GM13976 (cell line): Measurements from ENCODE around the gene RAPSN.
"Not testable (repeated sequence)": the region's sequence is repeated elsewhere in the genome, so short reads cannot be mapped to it uniquely, and the experiment has no call there.

Experiments used
- DNase-seq: peaks from one replicate; pipeline ENCODE4 v3.0.0; 2012; ENCODE audit warnings: low spot score
- in situ Hi-C: fragments of 300-500 bp; cut with MboI; formaldehyde crosslinking; loops from one replicate; pipeline ENCODE4 v1.12.0; 2022; ENCODE audit warnings: low sequenced_read_pairs, mixed read lengths, inconsistent platforms; ENCODE audit not compliant: unreplicated experiment
- TF ChIP-seq, protein P1 (sequence below): IDR thresholded peaks from 2 replicates; pipeline ENCODE4 v1.5.1; 2012; ENCODE audit warnings: borderline replicate concordance, mild to moderate bottlenecking; ENCODE audit not compliant: insufficient read depth; ENCODE audit errors: extremely low read depth, missing control alignments, control extremely low read depth

The RAPSN gene

DNA sequence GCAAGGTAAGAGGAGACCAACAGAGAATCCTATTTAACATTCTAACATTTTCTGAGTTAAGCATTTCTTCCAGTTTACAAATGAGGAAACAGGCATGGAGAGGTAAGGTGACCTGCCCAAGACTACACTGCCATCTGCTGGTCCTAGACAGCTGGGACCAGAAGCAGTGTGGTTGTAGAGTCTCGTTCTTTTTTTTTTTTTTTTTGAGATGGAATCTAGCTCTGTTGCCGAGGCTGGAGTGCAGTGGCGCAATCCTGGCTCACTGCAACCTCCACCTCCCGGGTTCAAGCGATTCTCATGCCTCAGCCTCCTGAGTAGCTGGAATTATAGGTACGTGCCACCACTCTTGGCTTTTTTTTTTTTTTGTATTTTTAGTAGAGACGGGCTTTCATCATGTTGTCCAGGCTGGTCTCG lies 5.3 kb upstream of the RAPSN start:
- TF ChIP-seq, protein P1, sequence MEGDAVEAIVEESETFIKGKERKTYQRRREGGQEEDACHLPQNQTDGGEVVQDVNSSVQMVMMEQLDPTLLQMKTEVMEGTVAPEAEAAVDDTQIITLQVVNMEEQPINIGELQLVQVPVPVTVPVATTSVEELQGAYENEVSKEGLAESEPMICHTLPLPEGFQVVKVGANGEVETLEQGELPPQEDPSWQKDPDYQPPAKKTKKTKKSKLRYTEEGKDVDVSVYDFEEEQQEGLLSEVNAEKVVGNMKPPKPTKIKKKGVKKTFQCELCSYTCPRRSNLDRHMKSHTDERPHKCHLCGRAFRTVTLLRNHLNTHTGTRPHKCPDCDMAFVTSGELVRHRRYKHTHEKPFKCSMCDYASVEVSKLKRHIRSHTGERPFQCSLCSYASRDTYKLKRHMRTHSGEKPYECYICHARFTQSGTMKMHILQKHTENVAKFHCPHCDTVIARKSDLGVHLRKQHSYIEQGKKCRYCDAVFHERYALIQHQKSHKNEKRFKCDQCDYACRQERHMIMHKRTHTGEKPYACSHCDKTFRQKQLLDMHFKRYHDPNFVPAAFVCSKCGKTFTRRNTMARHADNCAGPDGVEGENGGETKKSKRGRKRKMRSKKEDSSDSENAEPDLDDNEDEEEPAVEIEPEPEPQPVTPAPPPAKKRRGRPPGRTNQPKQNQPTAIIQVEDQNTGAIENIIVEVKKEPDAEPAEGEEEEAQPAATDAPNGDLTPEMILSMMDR: peak; percentile 75
- in situ Hi-C loops: not testable (repeated sequence)
- peak; percentile 82 for DNase-seq

DNA sequence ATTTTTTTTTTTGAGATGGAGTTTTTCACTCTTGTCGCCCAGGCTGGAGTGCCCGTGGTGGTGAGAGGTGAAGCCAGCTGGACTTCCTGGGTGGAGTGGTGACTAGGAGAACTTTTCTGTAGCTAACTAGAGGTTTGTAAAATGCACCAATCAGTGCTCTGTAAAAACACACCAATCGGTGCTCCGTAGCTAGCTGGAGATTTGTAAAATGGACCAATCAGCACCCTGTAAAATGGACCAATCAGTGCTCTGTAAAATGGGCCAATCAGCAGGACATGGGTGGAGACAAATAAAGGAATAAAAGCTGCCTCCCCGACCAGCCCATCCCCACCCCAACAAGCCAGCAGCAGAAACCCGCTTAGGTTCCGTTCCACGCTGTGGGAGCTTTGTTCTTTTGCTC lies 4.4 kb upstream of the RAPSN start:
- no peak for DNase-seq
- TF ChIP-seq, protein P1: no peak
- in situ Hi-C loops: no loop called here

DNA sequence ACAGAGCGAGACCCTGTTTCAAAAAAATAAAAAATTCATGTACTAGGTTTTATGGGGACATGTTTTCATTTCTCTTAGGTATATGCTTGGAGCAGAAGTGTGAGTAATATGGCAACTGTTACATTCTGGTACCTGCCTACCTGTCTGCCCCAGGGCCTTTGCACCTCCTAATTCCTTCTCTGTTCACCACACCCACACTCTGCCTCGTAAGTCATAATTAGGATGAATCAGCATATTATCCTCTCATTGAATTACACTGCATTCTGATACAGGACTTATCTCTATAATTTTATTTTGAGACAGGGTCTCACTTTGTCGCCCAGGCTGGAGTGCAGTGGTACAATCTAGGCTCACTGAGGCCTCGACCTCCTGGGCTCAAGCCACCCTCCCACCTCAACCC lies 3.1 kb upstream of the RAPSN start:
- in situ Hi-C loops: no loop called here
- TF ChIP-seq, protein P1: no peak
- DNase-seq: no peak

DNA sequence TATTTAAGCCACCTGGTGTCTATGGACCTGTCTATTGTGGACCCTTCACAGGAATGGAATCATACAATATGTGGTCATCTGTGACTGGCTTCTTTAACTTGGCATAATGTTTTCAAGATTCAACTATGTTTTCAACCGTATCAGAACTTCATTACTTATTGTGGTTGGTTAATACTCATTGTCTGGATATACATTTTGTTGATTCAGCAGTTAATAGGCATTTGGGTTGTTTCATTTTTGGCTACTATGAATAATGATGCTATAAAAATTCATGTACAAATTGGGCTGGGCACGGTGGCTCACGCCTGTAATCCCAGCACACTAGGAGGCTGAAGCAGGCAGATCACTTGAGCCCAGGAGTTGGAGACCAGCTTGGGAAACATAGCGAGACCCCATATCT lies 2.5 kb upstream of the RAPSN start:
- in situ Hi-C loops: no loop called here

DNA sequence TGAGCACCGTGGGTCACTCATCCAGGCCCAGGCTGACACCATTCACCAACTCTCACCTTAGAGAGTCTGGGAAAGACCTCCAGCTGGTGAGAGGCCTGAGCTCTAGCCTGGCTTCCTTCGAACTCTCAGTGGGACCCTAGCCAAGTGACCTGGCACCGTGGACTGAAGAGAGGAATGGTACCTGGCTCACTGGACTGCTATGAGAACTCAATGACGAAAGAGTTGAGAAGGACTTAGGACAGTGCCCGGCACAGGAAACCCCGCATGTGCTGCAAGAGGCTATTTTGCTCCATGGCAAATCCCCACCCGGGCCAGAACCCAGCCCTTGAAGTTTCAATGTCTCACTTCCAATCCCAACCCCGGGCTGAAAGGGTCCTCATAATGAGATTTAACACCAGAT lies 605 bp upstream of the RAPSN start:
- DNase-seq: no peak
- TF ChIP-seq, protein P1: no peak
- in situ Hi-C loops: no loop called here

More for the DNA sequence above, 2.5 kb upstream of the RAPSN start:
- TF ChIP-seq, protein P1: no peak
- no peak for DNase-seq

DNA sequence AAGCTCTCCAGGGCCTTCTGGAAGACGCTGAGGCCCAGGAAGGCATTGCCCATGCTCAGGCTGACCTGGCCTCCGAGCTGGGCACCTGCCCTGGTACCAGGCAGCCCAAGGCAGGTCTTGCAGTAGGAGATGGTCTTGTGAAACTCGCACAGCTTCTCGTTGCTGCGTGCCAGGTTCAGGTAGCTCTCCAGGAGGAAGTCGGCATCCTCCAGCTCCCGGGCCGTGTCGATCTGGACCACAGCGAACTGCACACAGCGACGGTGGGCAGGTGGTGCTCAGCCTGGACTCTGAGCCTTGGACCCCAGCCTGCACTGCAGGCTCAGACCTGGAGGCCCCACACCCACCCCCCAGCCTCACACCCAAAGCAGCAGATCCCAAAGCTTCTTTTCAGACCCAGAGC lies 1.0 kb downstream of the RAPSN start:
- in situ Hi-C loops: no loop called here
- TF ChIP-seq, protein P1: no peak

DNA sequence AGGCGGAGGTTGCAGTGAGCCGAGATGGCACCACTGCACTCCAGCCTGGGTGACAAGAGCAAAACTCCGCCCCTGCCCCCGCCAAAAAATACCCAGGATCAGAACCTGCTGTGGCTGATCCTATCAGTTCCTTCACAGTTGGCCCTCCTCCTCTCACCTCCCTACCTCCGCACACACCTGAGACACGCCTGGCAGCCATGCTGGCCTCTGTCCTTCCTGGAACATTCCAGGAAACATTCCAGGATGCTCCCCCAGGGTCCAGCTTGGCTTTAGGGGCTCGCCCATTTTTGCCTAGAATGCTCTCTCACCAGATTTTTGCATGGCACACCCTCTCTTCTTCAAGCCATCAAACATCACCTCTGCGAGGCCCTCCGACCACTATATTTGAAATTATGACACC lies 2.1 kb downstream of the RAPSN start:
- TF ChIP-seq, protein P1: no peak
- in situ Hi-C loops: no loop called here

More for the DNA sequence above, 1.0 kb downstream of the RAPSN start:
- no peak for DNase-seq

More for the DNA sequence above, 2.1 kb downstream of the RAPSN start:
- no peak for DNase-seq
